Activated CD8-positive, alpha-beta T cell treated with anti-CD3 and anti-CD28 coated beads for 36 hours (primary cell): ENCODE measurements around the gene KPNA4. TPM values are rescaled to one million over a fixed set of nuclear protein-coding genes. Genes with fewer than 3 reads are reported as not detected.

Experiments
- ATAC-seq: fragments of 200-7000 bp; cut with Tn5 transposase; one replicate; pipeline ENCODE4 v1.10.0; 2021; ENCODE audit warnings: mild to moderate bottlenecking, moderate library complexity
- CTCF ChIA-PET: fragments of 350-600 bp; sonication (Branson Sonifier 250); formaldehyde crosslinking; loops from one replicate; lab custom pipeline; 2021; ENCODE audit warnings: antibody characterized with exemption; lab: Charles Lee
- POLR2A ChIA-PET: fragments of 350-600 bp; sonication (Branson Sonifier 250); formaldehyde crosslinking; loops from one replicate; lab custom pipeline; 2021; ENCODE audit warnings: antibody characterized with exemption; lab: Charles Lee
- DNase-seq: peaks from one replicate; pipeline ENCODE4 v3.0.0-alpha.2; 2020
- H3K27ac Mint-ChIP-seq: one replicate; pipeline ENCODE4 v1.8.0; 2021; ENCODE audit warnings: mild to moderate bottlenecking, mixed read lengths
- H3K27me3 Mint-ChIP-seq: one replicate; pipeline ENCODE4 v1.8.0; 2021; ENCODE audit warnings: mixed read lengths
- H3K36me3 Mint-ChIP-seq: one replicate; pipeline ENCODE4 v1.8.0; 2021; ENCODE audit warnings: low read depth, mixed read lengths
- H3K4me1 Mint-ChIP-seq: one replicate; pipeline ENCODE4 v1.8.0; 2021; ENCODE audit warnings: low read depth, mixed read lengths
- H3K4me3 Mint-ChIP-seq: one replicate; pipeline ENCODE4 v1.8.0; 2021; ENCODE audit warnings: mild to moderate bottlenecking, moderate library complexity, mixed read lengths
- H3K9me3 Mint-ChIP-seq: one replicate; pipeline ENCODE4 v1.8.0; 2021; ENCODE audit warnings: mixed read lengths
- CTCF ChIP-seq: fragments of 200-600 bp; IDR thresholded peaks from one replicate; pipeline ENCODE4 v1.8.0; 2022; ENCODE audit warnings: antibody characterized with exemption, mild to moderate bottlenecking
- intact Hi-C: fragments of 100-400 bp; cut with micrococcal nuclease; formaldehyde crosslinking; loops from one replicate; pipeline ENCODE4 v1.10.0; 2022
- total RNA-seq, 2 experiments: library from RNA; stranded (reverse); gene quantifications; one replicate each; pipeline ENCODE4 v1.2.3, GENCODE V29; 2021

KPNA4 gene
- total RNA-seq, 2 experiments from 2014 or later, result 50.6 to 51.0 TPM

DNA sequence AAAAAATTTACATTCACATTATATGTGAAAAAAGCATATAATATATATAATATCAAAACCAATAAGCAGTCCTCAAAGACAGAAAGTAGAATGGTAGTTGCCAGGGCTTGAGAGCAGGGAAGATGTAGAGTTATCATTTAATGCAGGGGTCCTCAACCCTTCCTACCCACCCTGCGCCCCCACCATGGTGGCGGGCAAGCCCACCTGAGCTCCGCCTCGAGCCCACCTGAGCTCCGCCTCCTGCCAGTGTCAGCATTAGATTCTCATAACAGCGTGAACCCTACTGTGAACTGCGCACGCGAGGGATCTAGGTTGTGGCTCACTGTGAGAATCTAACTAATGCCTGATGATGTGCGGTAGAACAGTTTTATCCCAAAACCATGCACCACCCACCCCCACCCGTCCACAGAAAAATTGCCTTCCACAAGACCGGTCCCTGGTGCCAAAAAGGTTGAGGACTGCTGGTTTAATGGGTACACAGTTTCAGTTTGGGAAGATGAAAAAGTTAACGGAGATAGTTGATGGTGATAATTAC is 118.8 kb downstream of the KPNA4 start:
- no peak overlapping the region for H3K27ac Mint-ChIP-seq
- H3K27me3 Mint-ChIP-seq, result no peaks in the 10 kb centered on the region
- H3K4me3 Mint-ChIP-seq, result peak overlapping the region; percentile 27
- TF ChIP-seq CTCF, result no peak
- intact Hi-C loops, result loop anchor here (5.0 kb wide), 2 partner anchors 41 to 311 kb away; partner anchors contain the start of gene PPM1L
- peaks cover 2% of the 10 kb centered on the region for H3K9me3 Mint-ChIP-seq
- peaks cover 44% of the 10 kb centered on the region for H3K36me3 Mint-ChIP-seq
- no peak for ATAC-seq
- peaks cover 34% of the 10 kb centered on the region for H3K4me1 Mint-ChIP-seq
- ChIA-PET POLR2A (interaction anchor here (1.4 to 1.8 kb wide), 2 partner anchors 10 to 45 kb away, joined by 5 read pairs; no protein-coding TSS in a partner anchor), CTCF (no interaction called here)
- DNase-seq, result no peak

GRCh38 chr3:160445854-160446253 is 119.5 kb downstream of the KPNA4 start:
- H3K27me3 Mint-ChIP-seq, result no peaks in the 10 kb centered on the region
- intact Hi-C loops, result loop anchor here (5.0 kb wide), 2 partner anchors 41 to 311 kb away; partner anchors contain the start of gene PPM1L
- POLR2A ChIA-PET, result interaction anchor here (1.4 kb wide), 1 partner anchor 44 kb away, joined by 5 read pairs; no protein-coding TSS in a partner anchor
- CTCF ChIA-PET, result no interaction called here
- H3K36me3 Mint-ChIP-seq, result peaks cover 45% of the 10 kb centered on the region
- peaks cover 2% of the 10 kb centered on the region for H3K9me3 Mint-ChIP-seq
- peaks cover 34% of the 10 kb centered on the region for H3K4me1 Mint-ChIP-seq
- no peak overlapping the region for H3K4me3 Mint-ChIP-seq
- H3K27ac Mint-ChIP-seq, result no peak overlapping the region
- ATAC-seq, result no peak
- DNase-seq, result no peak
- no peak for TF ChIP-seq CTCF

Other genes starting within 250 kb of the KPNA4 start
- 10 to 100 TPM in 1 of 2 experiments, 1 to 10 TPM in 1; 9.2 to 10.4 TPM for gene IFT80, start 166.3 kb downstream of the KPNA4 start, total RNA-seq
- gene SMC4, start 165.9 kb downstream of the KPNA4 start, total RNA-seq, result 100 to 1,000 TPM; 149 to 154 TPM
- 10 to 100 TPM; 27.0 to 27.8 TPM for gene TRIM59, start 115.8 kb downstream of the KPNA4 start, total RNA-seq
- gene ARL14, start 111.6 kb upstream of the KPNA4 start, total RNA-seq, result not detected
- 1 to 10 TPM; 2.6 to 2.7 TPM for gene PPM1L, start 190.7 kb upstream of the KPNA4 start, total RNA-seq